Stimulated activated CD4-positive, alpha-beta T cell treated with anti-CD3 and anti-CD28 coated beads, Interleukin-15, amount 100 ng/mL, for 48 hours (primary cell): Measurements from ENCODE around the gene AHCYL2.

Experiments
- DNase-seq, 2 donors: peaks; one replicate each; pipeline ENCODE4 v3.0.0-alpha.2; 2020; ENCODE audit warnings: low read depth in 2 of 2

AHCYL2 gene

GRCh38 chr7:129224251-129225205 lies at the start of gene AHCYL2:
Gene AHCYL2 (plus strand): TSS chr7:129225030.
- DNase-seq = peak; percentile 95 to 97

DNA sequence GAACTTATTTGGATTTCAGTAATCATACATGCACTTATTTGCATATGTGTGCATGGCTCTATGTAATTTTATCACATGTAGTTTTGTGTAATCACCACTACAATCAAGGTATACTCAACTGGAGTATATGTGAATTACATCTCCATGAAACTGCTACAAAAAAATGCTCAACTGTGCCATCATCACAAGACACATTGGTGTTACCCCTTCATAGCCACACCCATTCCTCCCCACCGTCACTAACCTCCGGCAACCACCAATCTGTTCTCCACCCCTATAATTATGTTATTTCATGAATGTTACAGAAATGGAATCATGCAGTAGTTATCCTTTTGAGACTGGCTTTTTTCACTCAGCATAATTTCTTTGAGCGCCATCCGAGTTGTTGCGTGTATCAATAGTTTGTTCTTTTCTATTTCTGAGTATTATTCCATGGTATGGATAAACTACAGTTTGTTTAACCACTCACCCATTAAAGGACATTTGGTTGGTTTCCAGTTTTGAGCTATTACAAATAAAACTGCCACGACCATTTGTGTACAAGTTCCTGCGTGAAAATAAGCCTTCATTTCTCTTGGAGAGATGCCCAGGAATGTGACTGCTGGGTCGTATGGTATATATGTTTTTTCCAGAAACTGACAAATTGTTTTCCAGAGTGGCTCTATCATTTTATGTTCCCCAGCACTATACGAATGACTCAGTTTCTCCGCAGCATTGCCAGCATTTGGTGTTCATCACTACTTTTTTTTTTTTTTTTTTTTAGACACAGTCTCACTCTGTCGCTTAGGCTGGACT lies 47.7 kb upstream of the AHCYL2 start:
- no peak for DNase-seq

GRCh38 chr7:129184981-129185670 lies 39.7 kb upstream of the AHCYL2 start:
- no peak for DNase-seq

GRCh38 chr7:129186749-129187260 lies 38.0 kb upstream of the AHCYL2 start:
- DNase-seq = no peak

GRCh38 chr7:129187681-129188371 lies 37.0 kb upstream of the AHCYL2 start:
- DNase-seq = no peak

GRCh38 chr7:129188372-129188891 lies 36.4 kb upstream of the AHCYL2 start, which contains the start of gene SMO:
Gene SMO (plus strand): TSS chr7:129188633. CDS start chr7:129189152, 519 bp downstream.
- DNase-seq = no peak

DNA sequence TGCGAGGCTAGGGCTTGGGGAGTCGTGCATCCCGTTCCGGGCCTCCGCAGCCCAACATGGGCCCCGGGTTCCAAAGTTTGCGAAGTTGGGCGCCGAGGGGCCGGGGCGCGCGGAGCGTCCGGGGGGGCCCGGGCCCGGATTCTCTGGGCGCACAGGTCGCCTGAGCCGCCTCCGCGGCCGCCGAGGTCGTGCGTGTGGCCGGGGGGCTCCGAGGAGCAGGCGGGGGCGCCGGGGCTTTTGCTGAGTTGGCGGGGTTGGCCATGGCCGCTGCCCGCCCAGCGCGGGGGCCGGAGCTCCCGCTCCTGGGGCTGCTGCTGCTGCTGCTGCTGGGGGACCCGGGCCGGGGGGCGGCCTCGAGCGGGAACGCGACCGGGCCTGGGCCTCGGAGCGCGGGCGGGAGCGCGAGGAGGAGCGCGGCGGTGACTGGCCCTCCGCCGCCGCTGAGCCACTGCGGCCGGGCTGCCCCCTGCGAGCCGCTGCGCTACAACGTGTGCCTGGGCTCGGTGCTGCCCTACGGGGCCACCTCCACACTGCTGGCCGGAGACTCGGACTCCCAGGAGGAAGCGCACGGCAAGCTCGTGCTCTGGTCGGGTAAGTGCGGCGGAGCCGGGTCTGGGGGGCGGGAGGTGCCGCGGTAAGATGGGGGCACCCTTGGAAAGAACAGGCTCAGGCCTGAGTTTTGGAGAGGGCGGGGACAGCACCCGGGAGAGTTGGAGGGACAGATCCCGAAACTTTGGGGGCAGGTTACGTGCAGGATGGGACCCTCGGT lies 35.8 kb upstream of the AHCYL2 start:
- DNase-seq = no peak

- DNase-seq = no peak
Observed at GRCh38 chr7:129189661-129190310, 35.0 kb upstream of the AHCYL2 start.

- no peak for DNase-seq
Observed at GRCh38 chr7:129191272-129191671, 33.6 kb upstream of the AHCYL2 start.

DNA sequence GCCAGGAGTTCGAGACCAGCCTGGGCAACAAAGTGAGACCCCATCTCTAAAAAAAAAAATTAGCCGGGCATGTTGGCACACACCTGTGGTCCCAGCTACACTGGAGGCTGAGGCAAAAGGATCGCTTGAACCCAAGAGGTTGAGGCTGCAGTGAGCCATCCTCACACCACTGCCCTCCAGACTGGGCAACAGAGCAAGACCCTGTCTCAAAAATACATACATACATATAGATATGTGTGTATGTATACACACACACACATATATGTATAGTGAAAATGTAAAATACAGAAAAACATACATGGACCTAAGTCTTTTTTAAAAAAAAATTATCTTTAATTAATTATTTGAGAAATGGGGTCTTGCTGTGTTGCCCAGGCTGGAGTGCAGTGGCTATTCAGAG lies 30.9 kb upstream of the AHCYL2 start:
- no peak for DNase-seq

GRCh38 chr7:129197771-129198170 lies 27.1 kb upstream of the AHCYL2 start:
- no peak for DNase-seq

DNA sequence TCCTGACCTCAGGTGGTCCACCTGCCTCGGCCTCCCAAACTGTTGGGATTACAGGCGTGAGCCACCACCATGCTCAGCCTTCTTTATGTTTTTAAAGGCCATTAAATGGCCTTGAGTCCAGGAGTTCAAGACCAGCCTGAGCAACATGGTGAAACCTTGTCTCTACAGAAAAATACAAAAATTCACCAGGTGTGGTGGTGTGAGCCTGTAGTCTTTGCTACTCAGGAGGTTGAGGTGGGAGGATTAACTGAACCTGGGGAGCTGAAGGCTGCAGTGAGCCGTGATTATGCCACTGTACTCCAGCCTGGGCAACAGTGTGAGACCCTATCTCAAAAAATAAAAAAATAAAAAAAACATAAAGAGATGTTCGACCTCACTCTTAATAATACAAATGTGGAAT lies 25.4 kb upstream of the AHCYL2 start:
- no peak for DNase-seq

GRCh38 chr7:129202058-129202777 lies 22.6 kb upstream of the AHCYL2 start:
- DNase-seq = no peak

DNA sequence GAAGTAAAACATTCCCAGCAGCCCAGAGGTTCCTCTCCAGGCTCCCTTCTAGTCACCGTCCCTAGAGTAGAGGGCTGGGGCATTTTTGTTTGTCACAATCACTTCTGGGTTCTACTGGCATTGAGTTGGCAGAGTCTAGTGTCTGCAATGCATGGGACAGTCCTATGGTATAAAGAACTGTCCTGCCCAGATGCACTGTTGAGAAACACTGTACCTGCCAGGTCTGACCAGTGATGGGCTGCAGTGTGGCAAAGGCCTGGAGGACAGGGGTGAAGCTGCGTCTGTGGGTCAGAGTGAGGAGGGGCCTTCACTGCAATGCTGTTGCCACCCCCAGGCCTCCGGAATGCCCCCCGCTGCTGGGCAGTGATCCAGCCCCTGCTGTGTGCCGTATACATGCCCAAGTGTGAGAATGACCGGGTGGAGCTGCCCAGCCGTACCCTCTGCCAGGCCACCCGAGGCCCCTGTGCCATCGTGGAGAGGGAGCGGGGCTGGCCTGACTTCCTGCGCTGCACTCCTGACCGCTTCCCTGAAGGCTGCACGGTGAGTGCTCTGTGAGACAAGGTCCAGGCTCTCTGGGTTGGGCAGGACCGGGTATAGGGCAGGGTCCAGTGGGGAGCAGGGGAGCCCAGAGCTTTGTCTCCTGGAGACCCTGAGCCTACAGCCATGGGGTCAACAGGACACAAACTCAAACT lies 21.6 kb upstream of the AHCYL2 start:
- DNase-seq = no peak

DNA sequence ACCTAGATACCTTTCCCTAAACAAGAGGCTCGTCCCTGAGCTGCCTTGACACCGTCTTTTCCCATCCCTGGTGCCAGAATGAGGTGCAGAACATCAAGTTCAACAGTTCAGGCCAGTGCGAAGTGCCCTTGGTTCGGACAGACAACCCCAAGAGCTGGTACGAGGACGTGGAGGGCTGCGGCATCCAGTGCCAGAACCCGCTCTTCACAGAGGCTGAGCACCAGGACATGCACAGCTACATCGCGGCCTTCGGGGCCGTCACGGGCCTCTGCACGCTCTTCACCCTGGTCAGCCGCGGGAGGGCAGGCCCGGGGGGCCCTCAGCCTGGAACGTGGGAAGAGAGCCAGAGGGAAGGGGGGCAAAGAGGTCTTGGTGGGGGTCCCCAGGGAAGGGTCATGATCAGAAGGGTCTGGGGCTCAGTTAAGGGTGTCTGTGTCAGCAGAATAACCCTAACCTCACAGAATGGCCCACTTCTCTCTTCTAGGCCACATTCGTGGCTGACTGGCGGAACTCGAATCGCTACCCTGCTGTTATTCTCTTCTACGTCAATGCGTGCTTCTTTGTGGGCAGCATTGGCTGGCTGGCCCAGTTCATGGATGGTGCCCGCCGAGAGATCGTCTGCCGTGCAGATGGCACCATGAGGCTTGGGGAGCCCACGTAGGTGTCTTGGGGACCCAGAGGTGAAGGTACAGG lies 19.6 kb upstream of the AHCYL2 start:
- DNase-seq = no peak

DNA sequence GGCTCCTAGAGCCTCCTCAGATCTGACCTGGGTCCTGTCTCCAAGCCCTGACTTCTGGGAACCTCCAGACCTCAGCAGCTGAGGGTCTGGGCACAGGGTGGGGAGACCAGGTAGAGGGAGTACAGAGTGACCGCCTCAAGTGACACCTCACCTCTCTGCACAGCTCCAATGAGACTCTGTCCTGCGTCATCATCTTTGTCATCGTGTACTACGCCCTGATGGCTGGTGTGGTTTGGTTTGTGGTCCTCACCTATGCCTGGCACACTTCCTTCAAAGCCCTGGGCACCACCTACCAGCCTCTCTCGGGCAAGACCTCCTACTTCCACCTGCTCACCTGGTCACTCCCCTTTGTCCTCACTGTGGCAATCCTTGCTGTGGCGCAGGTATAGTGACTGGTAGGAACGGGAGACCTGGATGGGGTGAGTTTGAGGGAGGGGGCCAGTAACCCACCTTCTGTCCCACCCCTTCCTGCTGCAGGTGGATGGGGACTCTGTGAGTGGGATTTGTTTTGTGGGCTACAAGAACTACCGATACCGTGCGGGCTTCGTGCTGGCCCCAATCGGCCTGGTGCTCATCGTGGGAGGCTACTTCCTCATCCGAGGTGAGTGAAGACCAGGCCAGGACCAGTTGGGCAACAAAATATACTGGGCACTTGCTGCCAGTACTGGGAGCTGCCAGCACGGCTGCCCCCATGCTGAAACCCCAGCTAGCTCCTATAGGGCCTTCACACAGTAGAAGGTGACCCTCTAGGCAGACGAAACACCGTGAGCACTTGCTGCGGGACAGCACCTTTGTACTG lies 18.6 kb upstream of the AHCYL2 start:
- no peak for DNase-seq

DNA sequence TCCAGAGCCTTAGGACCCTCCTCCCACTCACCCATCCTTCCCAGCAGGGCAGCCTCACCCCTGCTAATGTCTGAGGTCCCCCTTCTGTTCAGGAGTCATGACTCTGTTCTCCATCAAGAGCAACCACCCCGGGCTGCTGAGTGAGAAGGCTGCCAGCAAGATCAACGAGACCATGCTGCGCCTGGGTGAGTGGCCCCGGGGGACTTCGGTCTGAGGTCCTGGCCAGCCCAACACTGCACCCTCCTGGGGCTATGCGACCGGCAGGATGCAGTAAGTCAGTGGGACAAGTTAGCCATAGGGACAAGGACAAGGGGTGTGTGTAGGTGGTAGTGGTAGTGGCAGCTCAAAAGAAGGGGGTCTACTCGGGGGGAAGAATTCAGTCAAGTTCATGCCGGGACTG lies 16.2 kb upstream of the AHCYL2 start:
- no peak for DNase-seq
